Measurements from ENCODE around the gene COA8.

COA8 gene

GRCh38 chr14:103552846-103553210 is 9.9 kb upstream of the COA8 start:
- Histone ChIP-seq H3K36me3 (ENCODE audit: insufficient read depth) (no peaks in the 10 kb centered on the region), H3K27ac (no peak overlapping the region), H3K4me3 (IDR thresholded peaks at IDR 0.05; ENCODE audit: insufficient read depth, low read depth, low read length) (no peak overlapping the region), H3K79me2 (ENCODE audit: insufficient read depth, low read depth) (no peaks in the 10 kb centered on the region), H2AFZ (ENCODE audit: low read depth) (no peak overlapping the region), H3K4me2 (no peak overlapping the region), H3K4me1 (ENCODE audit: low read depth, poor library complexity, severe bottlenecking) (no peaks in the 10 kb centered on the region), H3K9ac (no peak overlapping the region), H3K27me3 (ENCODE audit: insufficient read depth, low read depth) (no peaks in the 10 kb centered on the region), H4K20me1 (ENCODE audit: insufficient read depth) (no peaks in the 10 kb centered on the region)
- TF ChIP-seq CTCF (conservative IDR thresholded peaks at IDR 0.05; ENCODE audit: low read depth, low read length): no peak

GRCh38 chr14:103555559-103556337 is 7.0 kb upstream of the COA8 start:
- H3K27ac ChIP-seq: no peak overlapping the region
- no peaks in the 10 kb centered on the region for H3K36me3 ChIP-seq (ENCODE audit: insufficient read depth)
- H3K27me3 ChIP-seq (ENCODE audit: insufficient read depth, low read depth): no peaks in the 10 kb centered on the region
- H4K20me1 ChIP-seq (ENCODE audit: insufficient read depth): no peaks in the 10 kb centered on the region
- no peak overlapping the region for H3K4me2 ChIP-seq
- no peak overlapping the region for H3K4me3 ChIP-seq (IDR thresholded peaks at IDR 0.05; ENCODE audit: insufficient read depth, low read depth, low read length)
- no peak for TF ChIP-seq CTCF (conservative IDR thresholded peaks at IDR 0.05; ENCODE audit: low read depth, low read length)
- H2AFZ ChIP-seq (ENCODE audit: low read depth): no peak overlapping the region
- H3K9ac ChIP-seq: no peak overlapping the region
- H3K4me1 ChIP-seq (ENCODE audit: low read depth, poor library complexity, severe bottlenecking): peaks cover 2% of the 10 kb centered on the region
- H3K79me2 ChIP-seq (ENCODE audit: insufficient read depth, low read depth): peaks cover 17% of the 10 kb centered on the region

GRCh38 chr14:103556946-103557758 is 5.6 kb upstream of the COA8 start:
- no peak for TF ChIP-seq CTCF (conservative IDR thresholded peaks at IDR 0.05; ENCODE audit: low read depth, low read length)
- H2AFZ ChIP-seq (ENCODE audit: low read depth): no peak overlapping the region
- H4K20me1 ChIP-seq (ENCODE audit: insufficient read depth): no peaks in the 10 kb centered on the region
- no peaks in the 10 kb centered on the region for H3K27me3 ChIP-seq (ENCODE audit: insufficient read depth, low read depth)
- no peak overlapping the region for H3K9ac ChIP-seq
- H3K27ac ChIP-seq: no peak overlapping the region
- no peaks in the 10 kb centered on the region for H3K36me3 ChIP-seq (ENCODE audit: insufficient read depth)
- H3K4me3 ChIP-seq (IDR thresholded peaks at IDR 0.05; ENCODE audit: insufficient read depth, low read depth, low read length): no peak overlapping the region
- peaks cover 31% of the 10 kb centered on the region for H3K79me2 ChIP-seq (ENCODE audit: insufficient read depth, low read depth)
- peaks cover 8% of the 10 kb centered on the region for H3K4me1 ChIP-seq (ENCODE audit: low read depth, poor library complexity, severe bottlenecking)
- no peak overlapping the region for H3K4me2 ChIP-seq

GRCh38 chr14:103558071-103558882 is 4.5 kb upstream of the COA8 start:
- H4K20me1 ChIP-seq (ENCODE audit: insufficient read depth): no peaks in the 10 kb centered on the region
- no peak overlapping the region for H3K27ac ChIP-seq
- H3K4me2 ChIP-seq: no peak overlapping the region

More at GRCh38 chr14:103558071-103558882, 4.5 kb upstream of the COA8 start:
- no peak overlapping the region for H3K9ac ChIP-seq
- no peaks in the 10 kb centered on the region for H3K36me3 ChIP-seq (ENCODE audit: insufficient read depth)
- no peak for TF ChIP-seq CTCF (conservative IDR thresholded peaks at IDR 0.05; ENCODE audit: low read depth, low read length)
- H3K4me1 ChIP-seq (ENCODE audit: low read depth, poor library complexity, severe bottlenecking): peaks cover 8% of the 10 kb centered on the region
- no peaks in the 10 kb centered on the region for H3K27me3 ChIP-seq (ENCODE audit: insufficient read depth, low read depth)
- H3K79me2 ChIP-seq (ENCODE audit: insufficient read depth, low read depth): peaks cover 35% of the 10 kb centered on the region
- no peak overlapping the region for H3K4me3 ChIP-seq (IDR thresholded peaks at IDR 0.05; ENCODE audit: insufficient read depth, low read depth, low read length)
- no peak overlapping the region for H2AFZ ChIP-seq (ENCODE audit: low read depth)
